Esophagus (tissue), 2 donors: ENCODE results near the gene PRR5L. TPM values are rescaled to one million over a fixed set of nuclear protein-coding genes. Genes with fewer than 3 reads are reported as not detected.

ENCODE experiments used
- H3K27ac ChIP-seq, 2 donors: one replicate each; pipeline ENCODE4 v1.5.1; 2013; ENCODE audit warnings: low read depth in 2 of 2, mild to moderate bottlenecking in 2 of 2, inconsistent platforms in 1 of 2, low read length in 1 of 2, moderate library complexity in 1 of 2
- H3K27me3 ChIP-seq, 2 donors: one replicate each; pipeline ENCODE4 v1.6.1; 2013; ENCODE audit warnings: low read length in 2 of 2, control low read depth in 1 of 2, mild to moderate bottlenecking in 1 of 2; ENCODE audit not compliant: insufficient read depth in 2 of 2, control insufficient read depth in 1 of 2
- H3K36me3 ChIP-seq, 2 donors: one replicate each; pipeline ENCODE4 v1.6.1; 2013; ENCODE audit warnings: low read length in 1 of 2; ENCODE audit not compliant: control insufficient read depth in 2 of 2, insufficient read depth in 2 of 2
- H3K4me1 ChIP-seq, 2 donors: one replicate each; pipeline ENCODE4 v1.6.1; 2013; ENCODE audit warnings: low read length in 1 of 2; ENCODE audit not compliant: control insufficient read depth in 2 of 2, insufficient read depth in 2 of 2
- H3K4me3 ChIP-seq, 2 donors: one replicate each; pipeline ENCODE4 v1.5.1; 2013; ENCODE audit warnings: low read length in 2 of 2, mild to moderate bottlenecking in 2 of 2, low read depth in 1 of 2, moderate library complexity in 1 of 2
- H3K9me3 ChIP-seq, 2 donors: one replicate each; pipeline ENCODE4 v1.6.1; 2013; ENCODE audit warnings: mild to moderate bottlenecking in 2 of 2, low read depth in 1 of 2, low read length in 1 of 2, moderate library complexity in 1 of 2; ENCODE audit not compliant: control insufficient read depth in 2 of 2, insufficient read depth in 1 of 2
- WGBS, 2 donors: extraction: QIAGEN DNeasy Blood & Tissue Kit; methylation state at CpG; one replicate each; pipeline ENCODE4 v1.1.7; 2013; 5-methylcytosine and 5-hydroxymethylcytosine counted together
- polyA plus RNA-seq, 2 donors: library from polyadenylated mRNA; stranded (reverse); fragments of 200-250 nt; gene quantifications; one replicate each; pipeline ENCODE4 v1.2.3, GENCODE V29; 2013
- donor health status: healthy with polysubstance abuse.
- donor health status: Bipolar disorder and iron deficiency.

The PRR5L gene
- polyA plus RNA-seq, 2 donors: 1.1 to 1.3 TPM

DNA sequence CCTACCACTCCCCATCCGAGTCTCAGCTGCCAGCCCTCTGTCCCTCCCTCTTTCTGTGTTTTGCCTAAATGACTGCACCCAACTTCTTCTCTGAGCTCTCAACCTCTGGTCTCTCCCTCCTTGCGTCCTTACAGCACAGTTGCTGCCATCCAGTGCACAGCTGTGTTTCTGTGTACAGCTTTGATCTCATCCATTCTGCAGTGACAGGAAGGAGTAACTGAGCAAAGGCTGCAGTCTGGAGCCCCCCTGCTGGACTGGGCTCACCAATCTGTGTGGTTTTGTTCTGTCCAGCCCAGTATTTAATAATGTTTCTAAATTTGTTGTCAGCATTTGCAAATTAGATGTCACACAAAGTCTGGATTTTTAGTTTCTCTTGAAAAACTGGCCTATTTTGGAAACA, 43.8 kb downstream of the PRR5L start:
- Histone ChIP-seq H3K4me3 (no peak overlapping the region), H3K27ac (no peak overlapping the region), H3K9me3 (no peaks in the 10 kb centered on the region), H3K36me3 (no peaks in the 10 kb centered on the region), H3K27me3 (no peaks in the 10 kb centered on the region), H3K4me1 (no peaks in the 10 kb centered on the region)
- 68 to 82% methylated on average over 2 of the region's 2 CpGs for WGBS, 2 donors

DNA sequence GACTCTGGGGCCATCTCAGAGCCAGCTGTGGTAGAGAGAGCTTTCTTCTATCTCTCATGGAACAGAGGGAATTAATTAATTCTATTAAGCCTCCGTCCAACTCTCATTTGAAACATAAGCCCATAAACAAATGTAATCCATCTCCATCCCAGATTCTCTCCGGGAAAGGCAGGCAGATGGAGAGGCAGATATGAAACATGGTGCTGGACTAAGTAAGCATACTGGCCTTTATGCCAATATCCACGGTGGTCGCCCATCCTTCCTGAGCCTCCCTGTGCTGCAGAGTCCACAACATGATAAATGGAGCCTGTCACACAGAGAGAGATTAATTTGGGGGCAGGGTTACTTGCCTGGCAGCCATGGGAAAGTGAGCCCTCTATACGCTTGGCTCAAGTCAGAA, 44.8 kb downstream of the PRR5L start:
- Histone ChIP-seq H3K27ac (no peak overlapping the region), H3K27me3 (no peaks in the 10 kb centered on the region), H3K4me1 (no peaks in the 10 kb centered on the region), H3K4me3 (no peak overlapping the region), H3K9me3 (no peaks in the 10 kb centered on the region), H3K36me3 (no peaks in the 10 kb centered on the region)
- WGBS, 2 donors: 51 to 57% methylated on average over 5 of the region's 5 CpGs

DNA sequence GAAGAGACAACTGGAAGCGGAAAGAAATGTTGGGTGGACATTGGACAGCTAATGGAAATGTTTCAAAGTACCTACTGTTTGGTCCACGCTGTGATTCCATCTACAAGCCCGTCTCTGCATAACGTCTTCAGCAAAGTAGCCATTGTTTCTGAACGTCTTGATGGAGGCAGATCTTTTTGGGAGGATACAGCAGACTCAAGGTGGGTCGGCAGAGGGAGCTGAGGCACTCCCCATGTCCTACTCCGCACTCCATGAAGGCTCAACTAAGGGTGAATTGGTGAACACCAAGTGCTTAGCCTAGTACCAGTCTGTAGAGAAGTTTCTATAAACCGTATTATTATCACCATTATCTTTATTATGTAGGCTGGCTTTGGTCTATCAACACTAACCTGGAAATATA, 45.8 kb downstream of the PRR5L start:
- Histone ChIP-seq H3K4me1 (no peaks in the 10 kb centered on the region), H3K36me3 (no peaks in the 10 kb centered on the region), H3K27ac (no peak overlapping the region), H3K4me3 (no peak overlapping the region), H3K9me3 (no peaks in the 10 kb centered on the region), H3K27me3 (no peaks in the 10 kb centered on the region)
- 86 to 87% methylated on average over 8 of the region's 8 CpGs for WGBS, 2 donors

DNA sequence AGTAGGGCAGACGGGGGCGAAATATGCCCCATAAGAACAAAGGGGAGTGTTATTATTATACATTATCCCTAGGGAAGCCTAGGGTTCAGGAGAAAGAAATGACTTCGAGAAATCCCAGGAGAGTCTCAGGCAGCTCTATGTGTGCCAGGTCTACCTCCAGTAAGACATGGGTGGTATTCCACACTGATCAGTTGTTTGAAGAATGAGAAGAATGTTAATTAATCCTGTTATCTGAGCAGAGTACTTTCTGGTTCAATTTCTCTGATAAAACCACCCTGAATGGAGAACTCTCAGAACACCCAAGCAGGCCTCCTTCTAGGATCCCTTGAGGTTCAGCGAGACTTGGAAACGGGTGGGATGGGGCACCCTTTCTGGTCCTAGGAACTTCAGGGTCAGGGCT, 46.2 kb downstream of the PRR5L start:
- no peaks in the 10 kb centered on the region for H3K36me3 ChIP-seq
- H3K4me3 ChIP-seq: no peak overlapping the region
- no peaks in the 10 kb centered on the region for H3K9me3 ChIP-seq
- 55 to 81% methylated on average over 5 of the region's 5 CpGs for WGBS, 2 donors
- no peak overlapping the region for H3K27ac ChIP-seq
- H3K27me3 ChIP-seq: no peaks in the 10 kb centered on the region
- no peaks in the 10 kb centered on the region for H3K4me1 ChIP-seq

DNA sequence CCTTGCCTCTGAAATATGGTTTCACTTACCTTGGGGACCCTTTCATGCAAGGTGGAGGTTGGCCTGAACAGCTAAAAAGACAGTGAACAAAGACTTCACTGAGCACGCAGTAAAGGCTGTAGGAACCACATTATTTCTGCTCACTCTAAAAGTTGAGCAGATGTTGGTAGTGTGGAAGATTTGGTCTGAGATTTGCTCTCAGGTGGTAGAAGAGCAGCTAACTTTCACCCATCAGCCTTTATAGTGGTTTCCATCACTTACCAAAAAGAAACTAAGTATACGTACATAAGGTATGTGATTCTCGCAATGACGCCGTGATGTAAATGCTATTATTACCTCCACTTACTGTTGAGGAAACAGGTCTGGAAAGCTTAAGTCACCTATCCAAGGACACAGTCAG, 47.3 kb downstream of the PRR5L start:
- no peaks in the 10 kb centered on the region for H3K9me3 ChIP-seq
- no peaks in the 10 kb centered on the region for H3K36me3 ChIP-seq
- H3K4me1 ChIP-seq: no peaks in the 10 kb centered on the region
- no peak overlapping the region for H3K27ac ChIP-seq
- H3K4me3 ChIP-seq: no peak overlapping the region
- H3K27me3 ChIP-seq: no peaks in the 10 kb centered on the region
- WGBS, 2 donors: 90 to 91% methylated on average over 5 of the region's 5 CpGs

DNA sequence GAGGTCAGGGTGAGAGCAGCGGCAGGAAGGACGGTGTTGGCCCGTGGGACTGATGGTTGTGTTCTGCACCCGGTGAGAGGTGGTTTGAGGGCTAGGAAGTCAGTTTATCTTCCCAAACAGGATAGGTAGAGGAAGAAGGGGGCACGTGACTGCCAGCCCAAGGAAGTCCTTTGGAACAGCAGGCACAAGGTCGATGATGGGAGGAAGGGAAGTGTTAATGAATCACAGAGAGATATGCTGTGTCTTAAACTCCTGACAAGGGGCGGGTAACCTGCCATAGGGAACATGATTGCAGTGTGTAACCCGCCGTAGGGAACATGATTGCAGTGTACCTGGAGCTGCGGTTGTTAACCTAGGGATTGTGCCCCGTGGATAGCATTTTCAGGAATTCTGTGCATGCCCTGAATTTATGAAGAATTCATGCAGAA, 49.0 kb downstream of the PRR5L start:
- H3K36me3 ChIP-seq: no peaks in the 10 kb centered on the region
- no peaks in the 10 kb centered on the region for H3K27me3 ChIP-seq
- H3K27ac ChIP-seq: no peak overlapping the region
- H3K4me1 ChIP-seq: no peaks in the 10 kb centered on the region
- no peaks in the 10 kb centered on the region for H3K9me3 ChIP-seq
- WGBS, 2 donors: 54 to 72% methylated on average over 11 of the region's 11 CpGs
- H3K4me3 ChIP-seq: no peak overlapping the region

DNA sequence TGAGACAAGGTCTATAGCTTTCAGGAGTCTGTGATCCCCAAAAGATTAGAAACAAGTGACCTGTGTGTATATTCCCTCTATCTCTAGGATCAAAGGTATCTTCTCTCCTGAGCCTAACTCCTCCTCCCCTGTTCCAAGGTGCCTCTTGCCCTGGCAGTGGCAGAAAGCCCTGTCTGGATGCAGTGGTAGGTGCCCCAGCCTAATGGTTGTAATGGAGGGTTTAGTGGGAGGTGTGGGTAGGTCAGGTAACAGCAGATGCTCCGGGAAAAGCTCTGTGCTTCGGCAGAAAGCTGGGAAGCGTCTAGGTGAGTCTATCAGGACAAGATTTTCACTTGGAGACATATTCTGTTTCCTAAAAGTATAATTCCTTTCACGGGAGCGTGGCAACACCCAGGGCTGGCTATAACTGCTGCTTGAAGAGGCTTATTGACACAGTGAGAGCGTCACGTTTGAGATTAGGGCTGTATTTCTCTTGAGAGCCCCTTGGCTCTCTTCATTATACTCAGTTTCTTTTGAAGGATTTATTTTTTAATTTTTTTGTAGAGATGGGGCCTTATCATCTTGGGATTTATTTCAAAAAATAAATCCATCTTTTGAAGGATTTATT, 49.5 kb downstream of the PRR5L start:
- no peaks in the 10 kb centered on the region for H3K27me3 ChIP-seq
- WGBS, 2 donors: 73 to 84% methylated on average over 7 of the region's 7 CpGs

DNA sequence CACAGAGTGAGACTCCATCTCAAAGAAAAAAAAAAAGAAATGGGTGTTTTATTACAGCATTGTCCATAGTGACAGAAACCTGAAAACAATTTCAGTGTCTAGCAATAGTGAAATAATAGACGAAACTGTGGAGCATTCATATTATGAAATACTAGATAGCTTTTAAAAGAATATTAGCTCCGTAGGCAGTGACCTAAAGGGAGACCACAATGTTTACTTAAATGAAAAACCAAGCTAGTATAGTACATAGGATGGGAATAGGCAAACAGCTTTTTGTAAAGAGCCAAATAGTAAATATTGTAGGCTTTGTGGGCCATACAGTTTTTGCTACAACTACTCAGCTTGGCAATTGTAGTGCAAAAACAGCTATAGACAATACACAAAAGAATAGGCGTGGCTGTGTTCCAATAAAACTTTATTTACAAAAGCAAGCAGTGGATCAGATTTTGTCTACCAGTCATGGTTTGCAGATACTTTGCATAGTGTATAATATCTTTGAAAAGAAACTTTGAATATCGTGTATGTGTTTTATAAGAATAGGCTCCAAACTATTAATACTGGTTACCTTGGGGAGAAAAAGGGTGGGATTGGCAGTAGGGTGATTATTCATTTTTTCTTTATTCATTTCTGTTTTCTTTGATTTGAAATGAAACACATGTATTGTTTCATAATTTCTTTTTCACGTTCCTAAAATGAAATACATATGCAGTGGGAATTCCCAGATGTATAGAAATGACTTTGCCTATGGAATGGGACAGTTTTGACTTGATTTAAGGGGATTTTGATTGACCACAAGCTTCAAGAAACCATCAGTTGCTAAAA, 50.7 kb downstream of the PRR5L start:
- no peak overlapping the region for H3K27ac ChIP-seq
- H3K36me3 ChIP-seq: no peaks in the 10 kb centered on the region
- WGBS, 2 donors: 81 to 87% methylated on average over 5 of the region's 5 CpGs
- no peaks in the 10 kb centered on the region for H3K9me3 ChIP-seq
- H3K4me1 ChIP-seq: no peaks in the 10 kb centered on the region
- no peak overlapping the region for H3K4me3 ChIP-seq
- no peaks in the 10 kb centered on the region for H3K27me3 ChIP-seq

More for the DNA sequence above, 49.5 kb downstream of the PRR5L start:
- H3K27ac ChIP-seq: no peak overlapping the region
- H3K4me1 ChIP-seq: no peaks in the 10 kb centered on the region
- H3K36me3 ChIP-seq: no peaks in the 10 kb centered on the region
- no peaks in the 10 kb centered on the region for H3K9me3 ChIP-seq
- no peak overlapping the region for H3K4me3 ChIP-seq

DNA sequence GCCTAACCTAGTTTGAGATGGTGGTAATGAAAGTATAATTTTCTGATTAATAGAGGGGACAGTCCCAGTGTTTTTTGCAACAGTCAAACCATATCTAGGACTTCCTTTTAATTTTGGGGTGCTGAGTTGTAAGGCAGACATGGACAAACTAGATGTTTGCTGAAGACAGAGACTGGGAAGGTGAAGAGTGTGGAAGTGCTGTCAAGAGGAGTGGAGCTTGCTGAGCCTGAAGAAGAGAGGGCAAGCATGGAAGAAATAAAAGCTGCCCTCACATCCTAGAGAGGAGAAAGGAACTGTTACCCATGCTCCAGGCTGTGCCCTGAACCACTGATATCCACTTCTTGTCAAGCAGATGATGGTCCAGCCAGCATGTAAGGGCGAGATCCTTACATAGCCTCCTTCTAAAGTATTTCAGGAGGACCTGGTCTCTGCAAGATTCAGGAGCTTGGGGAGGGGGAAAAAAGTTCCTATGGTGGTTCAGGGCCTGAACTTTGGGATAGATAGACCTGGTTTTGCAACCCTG, 51.4 kb downstream of the PRR5L start:
- no peaks in the 10 kb centered on the region for H3K27me3 ChIP-seq
- no peaks in the 10 kb centered on the region for H3K4me1 ChIP-seq
- H3K36me3 ChIP-seq: no peaks in the 10 kb centered on the region
- H3K4me3 ChIP-seq: no peak overlapping the region
- 92 to 95% methylated on average over 1 of the region's 1 CpG for WGBS, 2 donors
- no peak overlapping the region for H3K27ac ChIP-seq
- H3K9me3 ChIP-seq: no peaks in the 10 kb centered on the region
